K562 (cell line): Measurements from ENCODE around the gene PABPC1L. TPM values are rescaled to one million over a fixed set of nuclear protein-coding genes. Genes with fewer than 3 reads are reported as not detected.

Experiments used
- ARID1B ChIP-seq: fragments of 450-650 bp; IDR thresholded peaks from 2 replicates; pipeline ENCODE4 v1.6.1; 2016; ENCODE audit warnings: antibody characterized with exemption, mild to moderate bottlenecking, inconsistent platforms
- ARID3A ChIP-seq: IDR thresholded peaks from 2 replicates; pipeline ENCODE4 v1.6.1; 2012; ENCODE audit warnings: low read depth, low read length, improper control_type of control experiment, borderline replicate concordance
- ARNT ChIP-seq, 2 experiments: fragments of 450-650 bp; IDR thresholded peaks; 2 replicates each; pipeline ENCODE4 v1.6.1; 2016; ENCODE audit warnings: mild to moderate bottlenecking in 1 of 2
- FOS ChIP-seq: IDR thresholded peaks from 3 replicates; pipeline ENCODE4 v1.6.1; 2011; ENCODE audit not compliant: insufficient read length; ENCODE audit errors: extremely low read depth
- FOXA3 ChIP-seq, 2 experiments: fragments of 450-650 bp in 1 of 2; sonication (generic) in 1 of 2; formaldehyde crosslinking; IDR thresholded peaks in 1 of 2; conservative IDR thresholded peaks in 1 of 2; 2 replicates each; pipeline versions ENCODE4 v1.4.0 to v1.8.0; 2020 to 2022; ENCODE audit warnings: mild to moderate bottlenecking in 2 of 2, missing genetic modification reagents in 1 of 2
- KDM5B ChIP-seq: fragments of 200-600 bp; sonication (generic); IDR thresholded peaks from 2 replicates; pipeline ENCODE4 v1.6.1; 2012; ENCODE audit warnings: low read depth, mild to moderate bottlenecking, moderate library complexity, low read length, control low read depth, inconsistent platforms; ENCODE audit not compliant: insufficient replicate concordance
- MLLT1 ChIP-seq, 2 experiments: fragments of 450-650 bp; IDR thresholded peaks; 2 replicates each; pipeline ENCODE4 v1.6.1; 2016
- MTA1 ChIP-seq: fragments of 450-650 bp; IDR thresholded peaks from 2 replicates; pipeline ENCODE4 v1.6.1; 2017; ENCODE audit warnings: borderline replicate concordance
- NCOA1 ChIP-seq: fragments of 450-650 bp; IDR thresholded peaks from 2 replicates; pipeline ENCODE4 v1.6.1; 2016; ENCODE audit warnings: low read depth
- NCOA2 ChIP-seq, 2 experiments: fragments of 450-650 bp; IDR thresholded peaks; 2 replicates each; pipeline ENCODE4 v1.6.1; 2018; ENCODE audit warnings: mild to moderate bottlenecking in 2 of 2, moderate library complexity in 1 of 2; ENCODE audit not compliant: partially characterized antibody in 2 of 2
- NFE2 ChIP-seq: IDR thresholded peaks from 2 replicates; pipeline ENCODE4 v1.6.1; 2014; ENCODE audit warnings: antibody characterized with exemption, low read depth
- NONO ChIP-seq, 2 experiments: fragments of 200-400 bp in 1 of 2; fragments of 450-650 bp in 1 of 2; formaldehyde crosslinking in 1 of 2; IDR thresholded peaks; 2 replicates each; pipeline ENCODE4 v1.6.1; 2017; ENCODE audit warnings: low read depth in 2 of 2, mild to moderate bottlenecking in 2 of 2, moderate library complexity in 2 of 2, low read length in 1 of 2
- NR2C2 ChIP-seq, 2 experiments: fragments of 200-800 bp in 1 of 2; sonication (Bioruptor generic) in 1 of 2; sonication (generic) in 1 of 2; formaldehyde crosslinking in 1 of 2; IDR thresholded peaks; 2 replicates each; pipeline versions ENCODE4 v1.6.1 to v1.8.0; 2016 to 2022; ENCODE audit warnings: mild to moderate bottlenecking in 1 of 2, missing compliant biosample characterization in 1 of 2, missing genetic modification characterization in 1 of 2, missing genetic modification reagents in 1 of 2
- PHF8 ChIP-seq: fragments of 200-600 bp; sonication (generic); IDR thresholded peaks from 2 replicates; pipeline ENCODE4 v1.6.1; 2012; ENCODE audit warnings: mixed run types, mild to moderate bottlenecking, inconsistent platforms, low read length, moderate library complexity, borderline replicate concordance
- POLR2H ChIP-seq: IDR thresholded peaks from 2 replicates; pipeline ENCODE4 v1.6.1; 2016; ENCODE audit warnings: missing genetic modification characterization, low read depth, mild to moderate bottlenecking, control low read depth, missing compliant biosample characterization, moderate library complexity
- RFX1 ChIP-seq: fragments of 450-650 bp; IDR thresholded peaks from 2 replicates; pipeline ENCODE4 v1.6.1; 2016; ENCODE audit warnings: mild to moderate bottlenecking, moderate library complexity
- SETDB1 ChIP-seq: IDR thresholded peaks from one replicate; pipeline ENCODE4 v1.6.1; 2012; ENCODE audit warnings: low read length, control low read depth, inconsistent platforms
- TAF1 ChIP-seq: IDR thresholded peaks from 2 replicates; pipeline ENCODE4 v1.6.1; 2011; ENCODE audit warnings: mild to moderate bottlenecking, low read length, moderate library complexity; ENCODE audit not compliant: insufficient read depth, control insufficient read depth, severe bottlenecking; ENCODE audit errors: extremely low read depth
- TEAD2 ChIP-seq: fragments of 450-650 bp; IDR thresholded peaks from 2 replicates; pipeline ENCODE4 v1.6.1; 2016; ENCODE audit warnings: missing genetic modification characterization, control low read depth, missing compliant biosample characterization
- ZNF408 ChIP-seq: fragments of 250-450 bp; sonication (Bioruptor Pico); IDR thresholded peaks from 2 replicates; pipeline ENCODE4 v1.4.0; 2020; ENCODE audit warnings: low read depth, mild to moderate bottlenecking, moderate library complexity
- ZNF511 ChIP-seq: sonication (generic); formaldehyde crosslinking; IDR thresholded peaks from 2 replicates; pipeline ENCODE4 v1.8.0; 2022; ENCODE audit warnings: mild to moderate bottlenecking, missing genetic modification reagents
- ZNF583 ChIP-seq: fragments of 250-450 bp; sonication (Bioruptor Pico); IDR thresholded peaks from 2 replicates; pipeline ENCODE4 v1.4.0; 2020
- ZNF79 ChIP-seq: fragments of 250-450 bp; sonication (Bioruptor Pico); IDR thresholded peaks from 2 replicates; pipeline ENCODE4 v1.4.0; 2020; ENCODE audit warnings: low read depth, mild to moderate bottlenecking, moderate library complexity
- polyA plus RNA-seq, 8 experiments: library from polyadenylated mRNA; depleted of rRNA in 4 of 8; stranded (reverse) in 5 of 8; unstranded in 3 of 8; fragments of >200 nt; fragmentation: Nextera tagmentation in 2 of 8; fragmentation: Illumina TruSeq in 1 of 8; extraction: Ambion mirVana in 2 of 8; extraction: Trizol in 1 of 8; gene quantifications; 2 replicates each; pipeline versions ENCODE4 v1.2.1 to v1.2.3, GENCODE V29; 2011 to 2014; ENCODE audit warnings: inconsistent platforms in 1 of 8, missing spikeins in 1 of 8
- total RNA-seq, 7 experiments: library from RNA; depleted of rRNA in 6 of 7; stranded (reverse); fragments of >200 nt in 6 of 7; fragmentation: Illumina TruSeq in 2 of 7; extraction: Trizol in 2 of 7; gene quantifications; 2 replicates each; pipeline versions ENCODE4 v1.2.1 to v1.2.3, GENCODE V29; 2011 to 2021; ENCODE audit warnings: low replicate concordance in 1 of 7

Gene PABPC1L
- total and polyA plus RNA-seq, 9 of the 15 experiments (the other 6 are each of a cell fraction or from before 2014, with no cell fraction given), result 6.0 to 90.3 (median 15.8) TPM

- no peak for TF ChIP-seq NFE2
- TF ChIP-seq MLLT1 (IDR thresholded peaks at IDR 0.05), result peak in 1 of 2 experiments; percentile 56; a peak in 1 of 4 replicates
- peak; percentile 65 for TF ChIP-seq TAF1
- no peak for TF ChIP-seq ZNF408 (CRISPR knock-in tag)
- no peak for TF ChIP-seq TEAD2 (tag)
- TF ChIP-seq ZNF511 (CRISPR knock-in tag), result peak; percentile 85; the same call in 1 of the 2 replicates
- peak; percentile 64; the same call in 1 of the 2 replicates for TF ChIP-seq ZNF583
- TF ChIP-seq NCOA2 (IDR thresholded peaks at IDR 0.05; ENCODE audit: partially characterized antibody in 2 of 2), result no peak
- peak; percentile 71 for TF ChIP-seq POLR2H (tag)
- TF ChIP-seq ARID1B, result no peak
- TF ChIP-seq MTA1, result no peak
- peak; percentile 57 to 71; a peak in 2 of 4 replicates for TF ChIP-seq NONO (IDR thresholded peaks at IDR 0.05; ENCODE audit: low read depth in 2 of 2, low read length in 1 of 2)
- TF ChIP-seq FOS, result no peak
- no peak for TF ChIP-seq SETDB1
- TF ChIP-seq ARNT (IDR thresholded peaks at IDR 0.05), result peak in 1 of 2 experiments; percentile 69; a peak in 1 of 4 replicates
- TF ChIP-seq FOXA3 (CRISPR knock-in tag; conservative IDR thresholded peaks at IDR 0.05 in 1 of 2, IDR thresholded peaks at IDR 0.05 in 1 of 2), result no peak
- no peak for TF ChIP-seq ARID3A
- no peak; the same call in 1 of the 2 replicates for TF ChIP-seq RFX1
- no peak for TF ChIP-seq NR2C2 (CRISPR knock-in tag; IDR thresholded peaks at IDR 0.05)
- peak; percentile 73 for TF ChIP-seq NR2C2 (tag; IDR thresholded peaks at IDR 0.05)
- TF ChIP-seq KDM5B, result peak; percentile 41
- no peak for TF ChIP-seq ZNF79 (CRISPR knock-in tag)
- 0 out of 2 replicates have a peak, but pooled peaks have one; percentile 14 for TF ChIP-seq NCOA1
- peak; percentile 94 for TF ChIP-seq PHF8
Measured at GRCh38 chr20:44885392-44886265, 24.2 kb upstream of the PABPC1L start, which contains the start of gene YWHAB (continued).
